Mammary epithelial cell (primary cell): ENCODE measurements around the gene TRAF1.

Source experiments
- CTCF ChIP-seq, 2 donors: IDR thresholded peaks in 1 of 2; conservative IDR thresholded peaks in 1 of 2; 2 replicates each; pipeline ENCODE4 v1.5.1; 2011 to 2012; ENCODE audit warnings: inconsistent platforms in 2 of 2, low read length in 2 of 2, mild to moderate bottlenecking in 2 of 2, control low read depth in 1 of 2, low read depth in 1 of 2; ENCODE audit not compliant: insufficient read depth in 1 of 2; ENCODE audit errors: extremely low read depth in 1 of 2
- EZH2 ChIP-seq: IDR thresholded peaks from 2 replicates; pipeline ENCODE4 v1.6.1; 2012; ENCODE audit warnings: low read length, inconsistent platforms, borderline replicate concordance

GRCh38 chr9:120935383-120935857 is 8.8 kb upstream of the TRAF1 start:
- TF ChIP-seq CTCF (conservative IDR thresholded peaks at IDR 0.05 in 1 of 2, IDR thresholded peaks at IDR 0.05 in 1 of 2; ENCODE audit: extremely low read depth in 1 of 2, insufficient read depth in 1 of 2, low read depth in 1 of 2, low read length in 2 of 2) (no peak), EZH2 (no peak)
